Ovary (tissue), 9 donors: Measurements from ENCODE around the gene ARHGEF19. TPM values are rescaled to one million over a fixed set of nuclear protein-coding genes. Genes with fewer than 3 reads are reported as not detected.
A peak's percentile ranks its signal among the peaks of the same experiment; 100 is the strongest.

ENCODE experiments used
- DNase-seq, 5 donors: peaks; one replicate each; pipeline ENCODE4 v3.0.0-alpha.2; 2019 to 2020
- H3K27ac ChIP-seq, 2 donors: fragments of 200-600 bp; one replicate each; pipeline versions ENCODE4 v1.5.1 to v1.8.0; 2019 to 2022
- H3K27me3 ChIP-seq: fragments of 200-600 bp; one replicate; pipeline ENCODE4 v1.8.0; 2022
- H3K36me3 ChIP-seq: fragments of 200-600 bp; sonication (generic); one replicate; pipeline ENCODE4 v1.5.1; 2019
- H3K4me1 ChIP-seq: one replicate; pipeline ENCODE4 v1.8.1; 2013; ENCODE audit warnings: mild to moderate bottlenecking, moderate library complexity; ENCODE audit not compliant: insufficient read depth
- H3K4me3 ChIP-seq: fragments of 200-600 bp; sonication (generic); one replicate; pipeline ENCODE4 v1.5.1; 2017
- H3K9me3 ChIP-seq, 2 donors: fragments of 200-600 bp in 1 of 2; sonication (generic) in 1 of 2; one replicate each; pipeline versions ENCODE4 v1.5.1 to v1.8.1; 2013 to 2019; ENCODE audit warnings: mild to moderate bottlenecking in 1 of 2, moderate library complexity in 1 of 2
- EP300 ChIP-seq: sonication (generic); formaldehyde crosslinking; IDR thresholded peaks from one replicate; pipeline ENCODE4 v1.6.1; 2017; ENCODE audit warnings: antibody characterized with exemption
- POLR2A ChIP-seq: fragments of 450-650 bp; IDR thresholded peaks from one replicate; pipeline ENCODE4 v1.6.1; 2017; ENCODE audit warnings: antibody characterized with exemption, mild to moderate bottlenecking, moderate library complexity
- whole genome bisulfite sequencing, 3 donors: extraction: QIAGEN DNeasy Blood & Tissue Kit in 1 of 3; methylation state at CpG; one replicate each; pipeline versions ENCODE4 v1.1.5 to v1.1.7; 2013 to 2017; 5-methylcytosine and 5-hydroxymethylcytosine counted together
- intact Hi-C, 4 donors: fragments of 100-400 bp; cut with DNase I; formaldehyde crosslinking; loops; one replicate each; pipeline versions ENCODE4 v1.11.0 to v1.15.1; 2022 to 2023
- polyA plus RNA-seq, 2 donors: library from polyadenylated mRNA; stranded (reverse); fragments of 200-250 nt in 1 of 2; fragments of 350-450 nt in 1 of 2; fragmentation: Illumina TruSeq in 1 of 2; extraction: RNeasy Lipid Tissue Mini Kit (QIAGEN cat#74804) in 1 of 2; gene quantifications; one replicate each; pipeline ENCODE4 v1.2.3, GENCODE V29; 2013 to 2014
- total RNA-seq, 7 donors: library from RNA; depleted of rRNA in 2 of 7; stranded (reverse); fragments of >200 nt in 2 of 7; fragmentation: NEBNext Ultra II Directional in 3 of 7; extraction: Animal tissue kit (Norgen Biotek cat#: 25700) in 3 of 7; gene quantifications; one replicate each; pipeline versions ENCODE4 v1.1.0 to v1.2.4, GENCODE V29; 2016 to 2023
- TF ChIP-seq, protein P1 (sequence below), 3 donors: fragments of 450-650 bp in 2 of 3; fragments of 200-600 bp in 1 of 3; IDR thresholded peaks; one replicate each; pipeline versions ENCODE4 v1.5.1 to v1.8.0; 2016 to 2022; ENCODE audit warnings: antibody characterized with exemption in 3 of 3, mild to moderate bottlenecking in 1 of 3
- donor health status: DM: no; HTN: no; CAD: no; lungs with moderate emphysema.
- donor health status: DM: no; HTN: no; CAD: no.
- donor health status: Bipolar disorder and iron deficiency.
- donor health status: DM: yes; HTN: yes; CAD: no.
- donor health status: DM: no; HTN: no; CAD: no.
- donor health status: DM: yes; HTN: yes; CAD: no.

The ARHGEF19 gene
- total and polyA plus RNA-seq, 9 donors: 2.3 to 30.4 (median 14.6) TPM

DNA sequence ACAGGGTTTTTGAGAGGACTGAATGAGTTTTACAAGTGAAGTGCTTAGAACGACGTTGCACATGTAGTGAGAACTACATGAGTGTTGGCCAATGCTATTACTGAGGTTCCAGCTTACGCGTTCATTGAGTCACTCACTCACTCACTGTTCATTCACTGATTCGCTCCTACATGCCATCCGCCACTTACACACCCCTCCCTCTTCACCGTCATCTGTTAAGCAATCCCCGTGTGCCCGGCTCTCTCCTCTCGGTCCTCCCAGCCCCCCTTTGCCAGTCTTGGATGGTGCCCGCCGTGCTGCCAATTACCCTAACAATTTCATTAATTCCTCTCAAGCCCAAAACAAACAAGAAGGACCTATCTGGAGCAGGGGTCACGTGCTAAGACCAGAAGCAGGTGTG lies 29.3 kb downstream of the ARHGEF19 start:
- H3K4me1 ChIP-seq: peaks cover 16% of the 10 kb centered on the region
- peak overlapping the region in 1 of 2 donors; percentile 96 for H3K27ac ChIP-seq
- WGBS, 3 donors: 79 to 93% (median 91%) methylated on average over 13 of the region's 13 CpGs
- TF ChIP-seq, protein P1, sequence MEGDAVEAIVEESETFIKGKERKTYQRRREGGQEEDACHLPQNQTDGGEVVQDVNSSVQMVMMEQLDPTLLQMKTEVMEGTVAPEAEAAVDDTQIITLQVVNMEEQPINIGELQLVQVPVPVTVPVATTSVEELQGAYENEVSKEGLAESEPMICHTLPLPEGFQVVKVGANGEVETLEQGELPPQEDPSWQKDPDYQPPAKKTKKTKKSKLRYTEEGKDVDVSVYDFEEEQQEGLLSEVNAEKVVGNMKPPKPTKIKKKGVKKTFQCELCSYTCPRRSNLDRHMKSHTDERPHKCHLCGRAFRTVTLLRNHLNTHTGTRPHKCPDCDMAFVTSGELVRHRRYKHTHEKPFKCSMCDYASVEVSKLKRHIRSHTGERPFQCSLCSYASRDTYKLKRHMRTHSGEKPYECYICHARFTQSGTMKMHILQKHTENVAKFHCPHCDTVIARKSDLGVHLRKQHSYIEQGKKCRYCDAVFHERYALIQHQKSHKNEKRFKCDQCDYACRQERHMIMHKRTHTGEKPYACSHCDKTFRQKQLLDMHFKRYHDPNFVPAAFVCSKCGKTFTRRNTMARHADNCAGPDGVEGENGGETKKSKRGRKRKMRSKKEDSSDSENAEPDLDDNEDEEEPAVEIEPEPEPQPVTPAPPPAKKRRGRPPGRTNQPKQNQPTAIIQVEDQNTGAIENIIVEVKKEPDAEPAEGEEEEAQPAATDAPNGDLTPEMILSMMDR (IDR thresholded peaks at IDR 0.05): no peak
- TF ChIP-seq POLR2A: no peak
- no peak for TF ChIP-seq EP300
- H3K4me3 ChIP-seq: no peak overlapping the region
- no peaks in the 10 kb centered on the region for H3K9me3 ChIP-seq
- H3K36me3 ChIP-seq: no peaks in the 10 kb centered on the region
- DNase-seq: peak in 2 of 5 donors; percentile 45 to 51
- intact Hi-C loops: loop anchor here in 1 of 4 donors (5.0 kb wide), 1 partner anchor 171 kb away; no protein-coding TSS in a partner anchor
- no peaks in the 10 kb centered on the region for H3K27me3 ChIP-seq

GRCh38 chr1:16181887-16182719 lies 30.3 kb downstream of the ARHGEF19 start:
- intact Hi-C loops: loop anchor here in 1 of 4 donors (5.0 kb wide), 1 partner anchor 170 kb away; no protein-coding TSS in a partner anchor
- H3K4me1 ChIP-seq: peaks cover 14% of the 10 kb centered on the region
- peak overlapping the region; percentile 80 to 96 for H3K27ac ChIP-seq
- no peaks in the 10 kb centered on the region for H3K9me3 ChIP-seq
- TF ChIP-seq POLR2A: peak; percentile 21
- peak; percentile 46 for TF ChIP-seq EP300
- TF ChIP-seq, protein P1 (IDR thresholded peaks at IDR 0.05): no peak
- DNase-seq: peak; percentile 90 to 95 (median 92)
- no peaks in the 10 kb centered on the region for H3K36me3 ChIP-seq
- WGBS, 3 donors: 27 to 30% (median 29%) methylated on average over 18 of the region's 18 CpGs
- H3K4me3 ChIP-seq: no peak overlapping the region
- H3K27me3 ChIP-seq: no peaks in the 10 kb centered on the region

GRCh38 chr1:16180291-16180824 lies 32.1 kb downstream of the ARHGEF19 start:
- no peak for DNase-seq
- Histone ChIP-seq H3K27me3 (no peaks in the 10 kb centered on the region), H3K4me3 (no peak overlapping the region), H3K27ac (peak overlapping the region in 1 of 2 donors; percentile 96), H3K9me3 (no peaks in the 10 kb centered on the region), H3K4me1 (peaks cover 23% of the 10 kb centered on the region), H3K36me3 (no peaks in the 10 kb centered on the region)
- intact Hi-C loops: loop anchor here in 1 of 4 donors (5.0 kb wide), 1 partner anchor 168 kb away; no protein-coding TSS in a partner anchor
- TF ChIP-seq, protein P1 (IDR thresholded peaks at IDR 0.05): no peak
- no peak for TF ChIP-seq POLR2A
- no peak for TF ChIP-seq EP300
- WGBS, 3 donors: 86 to 95% (median 87%) methylated on average over 13 of the region's 13 CpGs

- H3K27ac ChIP-seq: no peak overlapping the region
- 87 to 90% (median 88%) methylated on average over 19 of the region's 19 CpGs for WGBS, 3 donors
- no peaks in the 10 kb centered on the region for H3K36me3 ChIP-seq
- no peak overlapping the region for H3K4me3 ChIP-seq
- H3K9me3 ChIP-seq: no peaks in the 10 kb centered on the region
- intact Hi-C loops: loop anchor here in 2 of 4 donors (5.0 kb wide), 2 partner anchors 37 to 657 kb away; partner anchors contain the start of gene CASP9 (in 1 of the 2)
- no peak for DNase-seq
- H3K27me3 ChIP-seq: no peaks in the 10 kb centered on the region
- peaks cover 23% of the 10 kb centered on the region for H3K4me1 ChIP-seq
- no peak for TF ChIP-seq POLR2A
- TF ChIP-seq, protein P1 (IDR thresholded peaks at IDR 0.05): no peak
- no peak for TF ChIP-seq EP300
Measured at GRCh38 chr1:16178596-16179497, 33.6 kb downstream of the ARHGEF19 start.
